Activated effector memory CD4-positive, alpha-beta T cell treated with anti-CD3 and anti-CD28 coated beads, Interleukin-2, amount 50 U/mL, for 16 hours (primary cell): ENCODE data around the gene RAB26.

Experiments used
- DNase-seq: peaks from one replicate; pipeline ENCODE4 v3.0.0-alpha.2; 2020

Gene RAB26

GRCh38 chr16:2145843-2146242, 2.6 kb upstream of the RAB26 start:
- DNase-seq: no peak

DNA sequence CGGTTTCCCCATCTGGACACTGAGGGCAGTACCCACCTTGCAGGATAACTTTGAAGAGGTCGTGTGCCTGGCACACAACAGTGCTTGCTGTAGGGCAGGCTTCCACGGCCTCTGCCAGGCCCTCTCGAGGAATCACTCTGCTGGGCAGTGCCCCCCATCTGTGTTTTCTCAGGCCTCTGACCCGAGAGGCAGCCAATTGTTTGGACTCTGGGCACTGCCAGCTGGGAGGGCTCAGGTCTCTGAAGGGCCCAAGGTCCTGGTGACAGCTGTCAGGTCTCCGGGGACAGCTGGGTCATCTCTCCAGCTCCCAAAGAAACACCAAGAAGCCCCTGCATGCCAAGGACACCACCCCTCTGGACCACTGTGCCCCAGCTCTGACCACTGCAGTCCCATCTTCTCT, 1.0 kb upstream of the RAB26 start:
- no peak for DNase-seq

DNA sequence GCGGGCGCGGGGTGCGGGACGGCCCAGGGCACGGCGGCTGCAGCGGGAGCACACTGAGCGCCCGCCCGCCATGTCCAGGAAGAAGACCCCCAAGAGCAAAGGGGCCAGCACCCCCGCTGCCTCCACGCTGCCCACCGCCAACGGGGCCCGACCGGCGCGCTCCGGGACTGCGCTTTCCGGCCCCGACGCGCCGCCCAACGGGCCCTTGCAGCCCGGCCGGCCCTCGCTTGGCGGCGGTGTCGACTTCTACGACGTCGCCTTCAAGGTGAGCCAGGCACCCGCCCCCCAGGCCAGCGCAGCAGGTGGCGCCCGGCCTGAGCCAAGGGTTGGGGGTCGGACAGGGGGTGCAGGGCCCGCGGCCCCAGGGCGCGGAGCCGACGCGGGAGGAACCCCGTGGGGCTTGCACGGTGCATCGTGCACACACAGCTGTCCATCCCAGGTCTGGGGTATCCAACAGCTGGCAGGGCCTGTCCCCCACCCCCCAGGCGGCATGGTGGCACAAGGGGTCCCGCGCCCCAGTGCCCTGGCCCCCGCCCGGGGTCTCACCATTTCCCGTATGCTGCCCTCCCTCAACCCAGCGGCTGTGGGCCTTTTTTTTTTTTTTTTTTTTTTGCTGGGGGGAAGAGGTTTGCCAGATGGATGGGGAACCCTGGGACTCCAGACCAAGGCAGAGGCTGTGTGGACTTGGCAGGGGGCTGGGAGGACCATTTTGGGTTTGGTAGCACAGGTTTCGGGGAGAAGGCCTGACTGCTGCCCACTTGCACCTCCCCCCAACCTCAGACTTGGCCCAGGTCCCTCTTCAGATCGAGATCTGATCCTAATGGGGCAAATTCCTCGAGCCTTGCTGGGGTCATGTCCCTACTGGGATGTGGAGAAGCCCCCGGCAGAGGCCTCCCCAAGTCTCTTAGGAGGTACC, 547 bp downstream of the RAB26 start:
- DNase-seq: no peak

DNA sequence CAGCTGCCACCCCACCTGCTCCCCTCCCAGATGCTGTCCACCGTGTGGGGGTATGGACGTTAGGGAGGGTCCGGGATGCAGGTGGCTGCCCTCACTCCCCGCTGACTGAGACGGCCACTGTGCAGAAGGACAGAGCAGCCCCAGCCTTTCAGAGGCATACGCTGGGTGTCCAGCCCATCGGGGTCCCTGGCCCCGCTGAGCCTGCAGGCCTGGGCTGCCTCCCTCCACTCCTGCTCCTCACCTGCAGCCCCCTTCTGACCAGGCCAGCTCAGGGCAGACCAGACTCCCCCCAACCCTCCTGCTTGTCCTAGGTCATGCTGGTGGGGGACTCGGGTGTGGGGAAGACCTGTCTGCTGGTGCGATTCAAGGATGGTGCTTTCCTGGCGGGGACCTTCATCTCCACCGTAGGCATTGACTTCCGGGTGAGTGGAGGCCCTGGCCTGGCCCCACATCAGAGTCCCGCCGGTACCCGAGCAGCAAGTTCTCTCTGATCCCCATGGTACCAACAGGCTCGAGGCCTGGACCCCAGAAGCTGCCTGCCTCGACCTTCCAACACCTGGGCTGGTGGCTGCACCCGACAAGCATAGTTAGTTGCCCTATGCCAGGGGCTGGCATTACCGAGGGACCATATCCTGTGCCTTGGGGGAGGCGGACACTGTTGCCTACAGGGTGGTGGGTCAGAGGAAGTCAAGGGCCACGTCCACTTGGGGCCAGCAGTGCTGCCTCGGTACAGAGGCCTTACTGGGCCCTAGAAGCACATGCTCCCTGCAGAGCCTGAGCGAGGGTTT, 1.4 kb downstream of the RAB26 start:
- no peak for DNase-seq

DNA sequence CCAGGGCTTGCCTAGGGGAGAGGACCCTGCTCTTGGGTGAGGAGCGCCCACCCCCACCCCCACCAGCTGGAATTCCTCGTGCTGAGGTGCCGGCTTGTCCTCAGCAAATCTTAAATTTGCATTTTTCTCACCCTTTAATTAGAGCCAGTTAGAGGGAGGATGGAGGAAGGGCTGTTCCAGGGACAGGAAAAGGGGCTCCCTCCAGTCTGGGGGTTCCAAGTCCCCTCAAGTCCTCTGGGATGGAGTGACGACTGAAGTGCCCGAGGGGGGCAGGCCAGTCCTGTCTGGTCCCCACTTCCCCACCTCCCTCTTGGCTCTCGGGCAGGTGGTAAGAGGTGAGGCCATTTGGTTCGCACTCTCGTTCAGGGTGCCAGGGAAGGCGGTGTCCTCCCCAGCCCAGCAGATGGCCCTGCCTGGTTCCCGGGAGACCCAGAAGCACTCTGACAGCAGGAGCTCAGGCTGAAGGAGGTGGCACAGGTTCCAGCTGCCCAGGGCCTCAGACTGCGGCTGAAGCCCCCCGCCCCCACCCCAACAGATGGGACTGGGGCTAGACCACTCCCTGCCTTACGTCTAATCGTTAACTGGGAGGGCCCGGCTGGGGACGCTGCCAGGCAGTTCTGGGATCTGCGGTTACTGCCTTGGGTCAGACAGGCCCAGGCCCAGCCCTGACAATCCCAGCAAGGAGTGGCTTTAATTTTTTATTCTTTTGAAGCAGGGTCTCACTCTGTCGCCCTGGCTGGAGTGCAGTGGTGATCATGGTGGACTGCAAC, 2.2 kb downstream of the RAB26 start:
- DNase-seq: no peak

GRCh38 chr16:2151188-2152091, 3.0 kb downstream of the RAB26 start:
- DNase-seq: no peak

- DNase-seq: no peak
Measured at GRCh38 chr16:2152695-2153506, 4.5 kb downstream of the RAB26 start.

DNA sequence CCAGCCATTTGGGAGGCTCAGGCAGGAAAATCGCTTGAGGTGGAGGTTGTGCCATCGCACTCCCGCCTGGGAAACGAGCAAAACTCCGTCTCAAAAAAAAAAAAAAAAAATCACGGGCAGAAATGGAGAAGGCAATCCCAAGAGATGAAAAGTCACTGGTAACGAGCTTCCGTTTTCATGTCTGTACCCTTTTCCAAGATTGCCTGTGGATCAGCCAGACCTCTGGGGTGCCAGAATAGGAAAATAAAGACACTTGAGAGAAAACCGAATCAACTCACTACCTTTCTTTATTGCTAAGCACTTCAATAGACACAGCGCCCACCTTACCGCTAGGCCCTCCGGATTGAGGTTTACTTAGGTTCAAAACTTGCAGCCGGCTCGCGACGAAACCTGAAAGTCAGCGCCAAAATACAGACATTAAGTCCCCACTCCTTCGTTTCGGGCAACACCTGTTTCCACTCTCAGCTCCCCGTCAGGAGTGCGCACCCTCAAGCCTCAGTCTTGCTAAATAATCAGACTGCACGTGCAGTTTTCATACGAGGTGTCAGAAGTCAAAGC, 6.2 kb downstream of the RAB26 start:
- no peak for DNase-seq

DNA sequence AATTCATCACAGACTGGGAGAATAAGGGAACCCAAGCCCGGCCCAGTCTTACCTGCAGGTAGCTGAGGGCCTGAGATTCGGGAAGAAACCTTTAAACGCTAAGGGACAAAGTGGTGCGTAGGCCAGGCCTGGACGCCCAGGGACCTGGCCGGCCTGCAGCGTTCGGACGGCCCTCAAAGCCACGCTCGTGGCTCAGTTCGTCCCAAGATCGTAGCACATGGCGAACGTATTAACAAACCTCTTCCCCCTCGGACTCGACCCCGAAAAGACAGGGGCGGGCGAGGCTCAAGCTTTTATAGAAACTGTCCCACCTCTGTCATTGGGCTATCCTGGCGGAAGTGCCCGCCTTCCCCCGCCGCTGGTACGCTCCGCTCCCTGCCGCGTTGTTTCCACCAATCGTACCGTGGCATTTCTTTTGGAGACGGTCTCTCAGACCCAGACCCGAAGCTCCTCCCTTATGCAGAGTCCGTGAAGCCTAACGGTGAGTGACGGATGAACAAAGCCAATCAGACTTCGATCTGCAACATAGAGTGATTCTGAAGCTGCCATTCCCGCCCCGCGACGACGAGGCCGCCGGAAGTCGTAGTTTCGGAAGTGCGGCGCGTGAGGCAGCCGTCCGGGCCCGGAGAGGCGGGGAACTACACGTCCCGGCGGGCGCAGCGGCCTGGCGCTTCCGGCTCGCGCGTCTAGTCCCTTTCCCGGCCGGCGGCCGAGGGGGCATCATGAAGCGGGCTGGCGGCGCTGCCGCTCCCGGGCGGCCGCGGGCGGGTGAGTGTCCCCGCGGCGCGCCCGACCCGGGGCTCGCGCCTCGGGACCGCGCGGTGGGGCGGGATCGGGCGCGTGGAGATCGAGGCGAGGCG, 6.9 kb downstream of the RAB26 start, which contains the start of gene TRAF7:
TSS of gene TRAF7 (plus strand) at position 692 of the 860 bp plus-strand sequence. CDS start 8,139 bp downstream, outside the sequence.
- DNase-seq: peak; percentile 99

GRCh38 chr16:2155977-2156848, 7.8 kb downstream of the RAB26 start:
- no peak for DNase-seq

DNA sequence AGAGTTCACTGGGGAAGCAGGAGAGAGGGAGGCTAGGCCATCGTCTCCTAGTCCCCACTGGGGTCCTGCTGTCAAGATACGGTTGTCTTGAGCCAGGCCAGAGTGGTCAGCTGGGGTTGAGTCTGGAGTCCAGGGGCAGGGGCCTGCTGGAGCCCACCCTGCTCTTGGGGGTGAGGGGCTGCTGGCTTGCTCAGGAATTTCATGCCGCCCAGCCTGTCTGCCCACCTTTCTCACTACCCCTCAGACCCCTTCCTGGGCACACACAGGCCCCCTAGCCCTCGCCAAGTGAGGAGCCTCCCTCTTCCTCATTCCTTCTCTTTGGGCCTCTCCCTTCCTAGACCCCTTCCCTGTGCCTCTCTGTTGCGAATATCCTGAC, 8.4 kb downstream of the RAB26 start:
- DNase-seq: no peak

- DNase-seq: no peak
Measured at GRCh38 chr16:2157480-2158261, 9.2 kb downstream of the RAB26 start.

DNA sequence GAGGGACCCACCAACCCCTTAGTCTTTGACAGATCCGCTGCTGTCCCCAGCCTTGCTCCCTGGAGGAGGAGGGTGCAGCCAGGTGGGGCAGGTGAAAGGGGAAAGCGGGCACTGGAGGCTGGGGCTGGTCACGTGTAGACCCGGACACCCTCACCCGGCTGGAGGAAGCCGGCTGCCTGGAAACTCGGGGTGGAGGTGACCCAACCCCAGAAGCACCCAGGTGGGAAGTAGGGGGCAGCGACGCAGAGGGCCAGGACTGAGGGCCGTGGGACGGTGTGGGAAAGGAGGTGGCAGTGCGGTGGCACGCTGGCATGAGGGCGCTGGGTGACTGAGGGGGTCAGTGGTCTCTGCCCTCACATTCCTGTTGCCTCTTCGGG, 9.8 kb downstream of the RAB26 start:
- DNase-seq: no peak

DNA sequence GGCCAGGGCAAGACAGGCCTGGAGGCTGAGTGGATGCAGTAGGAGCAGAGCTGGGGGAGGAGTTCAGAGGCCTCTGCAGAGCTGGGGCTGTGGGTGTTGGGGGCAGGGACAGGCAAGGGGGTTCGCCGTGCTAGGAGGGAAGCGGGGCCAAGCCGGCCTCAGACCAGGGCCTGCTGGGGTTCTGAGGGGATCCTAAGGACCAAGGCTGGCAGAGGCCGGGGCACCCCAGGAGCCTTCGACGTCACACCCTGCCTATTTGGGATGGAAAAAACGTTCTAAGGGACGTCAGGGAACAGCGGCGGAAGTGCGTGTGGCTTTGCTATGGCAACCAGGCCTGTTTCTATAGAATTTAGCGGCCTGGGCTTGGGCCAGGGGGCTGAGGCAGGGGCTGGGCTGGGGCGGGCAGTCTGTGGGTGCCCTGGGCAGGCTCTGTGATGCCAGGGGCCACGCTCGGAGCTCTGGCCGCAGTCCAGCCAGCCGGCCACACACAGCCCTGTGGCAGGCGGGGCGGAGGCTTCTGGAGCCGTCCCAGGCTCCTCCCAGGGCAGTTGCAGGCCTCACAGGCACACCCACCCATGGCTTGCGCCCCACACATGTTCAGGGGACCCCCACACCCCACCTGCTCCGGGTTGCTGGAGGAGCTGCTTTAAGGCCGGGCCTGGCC, 10.9 kb downstream of the RAB26 start:
- DNase-seq: no peak

DNA sequence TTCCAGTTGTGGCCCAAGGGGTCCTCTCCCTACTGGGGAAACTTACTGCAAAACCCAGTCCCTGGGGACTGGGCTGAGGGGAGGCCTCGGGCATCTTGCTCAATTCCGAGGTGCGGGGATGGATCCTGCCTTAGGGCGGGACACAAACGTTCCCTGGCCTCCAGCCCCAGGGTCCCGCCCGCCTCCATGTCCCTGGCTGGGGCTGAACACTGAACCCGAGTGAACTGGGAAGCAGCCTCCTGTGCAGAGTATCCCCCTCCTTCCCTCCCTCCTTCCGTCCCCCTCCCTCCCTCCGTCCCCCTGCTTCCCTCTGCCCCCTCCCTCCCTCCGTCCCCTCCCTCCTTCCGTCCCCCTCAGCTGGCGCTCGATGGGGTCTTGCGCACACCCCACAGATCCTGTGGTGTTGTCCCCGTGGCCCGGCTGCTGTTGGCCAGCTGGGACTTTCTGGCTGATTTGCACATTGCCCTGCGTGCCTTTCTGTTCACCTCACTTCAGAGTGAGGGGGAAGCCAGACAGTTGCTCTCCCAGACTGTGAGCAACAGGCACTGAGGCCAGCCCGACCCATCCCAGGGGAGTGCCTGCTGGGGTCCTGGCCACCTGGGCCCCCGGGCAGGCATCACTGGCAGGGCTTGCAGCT, 12.6 kb downstream of the RAB26 start:
- no peak for DNase-seq

DNA sequence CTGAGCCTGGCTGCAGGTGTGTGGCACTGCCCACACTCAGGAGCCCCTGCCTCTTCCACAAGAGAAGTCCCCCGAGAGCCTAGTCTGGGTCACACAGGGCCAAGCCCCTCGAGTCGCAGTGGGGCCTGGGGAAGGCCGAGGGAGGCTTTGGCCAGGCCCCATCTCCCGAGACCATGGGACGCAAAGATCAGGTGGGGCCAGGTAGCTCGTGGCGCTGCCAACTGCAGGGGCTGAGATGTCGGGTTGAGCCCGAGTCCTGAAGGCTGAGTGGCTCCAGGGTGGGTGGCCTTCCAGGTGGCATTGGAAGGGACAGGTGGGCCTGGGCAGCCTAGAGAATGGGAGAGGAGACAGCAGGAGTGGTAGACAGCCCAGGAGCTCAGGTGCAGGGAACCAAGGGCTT, 13.5 kb downstream of the RAB26 start:
- no peak for DNase-seq

DNA sequence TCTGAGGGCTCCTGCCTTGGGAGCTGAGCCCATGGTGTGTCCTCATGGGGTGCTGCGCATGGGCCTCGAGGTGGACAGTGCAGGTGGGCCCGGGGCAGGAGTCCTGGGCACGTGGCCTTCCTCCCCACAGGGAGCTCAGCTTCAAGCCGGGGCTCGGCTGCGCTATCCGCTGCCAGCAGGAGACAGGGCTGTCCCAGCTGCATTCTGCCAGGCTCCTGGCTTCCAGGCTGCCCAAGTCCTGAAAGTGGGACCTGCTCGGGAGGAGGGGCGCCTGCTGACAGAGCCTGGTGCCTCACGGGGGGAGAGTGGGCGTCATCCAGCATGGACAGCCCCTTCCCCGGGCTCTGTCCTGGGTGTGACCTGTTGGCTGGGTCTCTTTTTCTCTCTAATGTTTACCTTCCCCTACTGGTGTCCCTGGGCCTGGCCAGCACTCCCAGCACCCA, 14.3 kb downstream of the RAB26 start:
- DNase-seq: no peak
